ENCODE data around the gene METTL17. TPM values are rescaled to one million over a fixed set of nuclear protein-coding genes. Genes with fewer than 3 reads are reported as not detected.

The METTL17 gene
- total RNA-seq, 1 experiment from 2014 or later = 76.7 TPM

- Mint-ChIP-seq H3K27me3 (ENCODE audit: unreplicated experiment) (no peaks in the 10 kb centered on the region), H3K27ac (ENCODE audit: unreplicated experiment) (no peak overlapping the region), H3K4me1 (ENCODE audit: low read depth, unreplicated experiment) (peaks cover 32% of the 10 kb centered on the region), H3K9me3 (ENCODE audit: low read depth, unreplicated experiment) (no peaks in the 10 kb centered on the region), H3K4me3 (ENCODE audit: low read depth, unreplicated experiment) (no peak overlapping the region), H3K36me3 (ENCODE audit: insufficient read depth, unreplicated experiment) (peaks cover 9% of the 10 kb centered on the region)
- intact Hi-C loops (cut with micrococcal nuclease; ENCODE audit: unreplicated experiment) = no loop called here
- no peak for TF ChIP-seq CTCF (IDR thresholded peaks at IDR 0.05; ENCODE audit: unreplicated experiment)
- BruUV-seq (replicated peaks) = no TSS peak
- DNase-seq = no peak
- CTCF ChIA-PET = interaction anchor here (0.6 to 3.3 kb wide), 5 partner anchors 8 to 542 kb away, joined by 3 to 15 read pairs (median 7); partner anchors contain the start of gene APEX1
Measured at GRCh38 chr14:20997564-20997963, 7.8 kb downstream of the METTL17 start.

- H3K9me3 Mint-ChIP-seq (ENCODE audit: low read depth, unreplicated experiment) = no peaks in the 10 kb centered on the region
- H3K27me3 Mint-ChIP-seq (ENCODE audit: unreplicated experiment) = no peaks in the 10 kb centered on the region
- H3K4me1 Mint-ChIP-seq (ENCODE audit: low read depth, unreplicated experiment) = peaks cover 32% of the 10 kb centered on the region
- no TSS peak for BruUV-seq (replicated peaks)
- peak overlapping the region; percentile 37 for H3K27ac Mint-ChIP-seq (ENCODE audit: unreplicated experiment)
- CTCF ChIA-PET = interaction anchor here (2.1 to 3.3 kb wide), 2 partner anchors 17 to 27 kb away, joined by 13 to 15 read pairs; no protein-coding TSS in a partner anchor
- no peak for TF ChIP-seq CTCF (IDR thresholded peaks at IDR 0.05; ENCODE audit: unreplicated experiment)
- H3K4me3 Mint-ChIP-seq (ENCODE audit: low read depth, unreplicated experiment) = no peak overlapping the region
- intact Hi-C loops (cut with micrococcal nuclease; ENCODE audit: unreplicated experiment) = no loop called here
- peak; percentile 32 for DNase-seq
- peaks cover 9% of the 10 kb centered on the region for H3K36me3 Mint-ChIP-seq (ENCODE audit: insufficient read depth, unreplicated experiment)
Measured at GRCh38 chr14:20998139-20998538, 8.4 kb downstream of the METTL17 start.

- intact Hi-C loops (cut with micrococcal nuclease; ENCODE audit: unreplicated experiment) = no loop called here
- no TSS peak for BruUV-seq (replicated peaks)
- H3K27ac Mint-ChIP-seq (ENCODE audit: unreplicated experiment) = peak within 1 kb of the TSS; percentile 37
- CTCF ChIA-PET = interaction anchor here (0.5 to 3.3 kb wide), 4 partner anchors 16 to 391 kb away, joined by 3 to 15 read pairs (median 8); no protein-coding TSS in a partner anchor
- no peak for TF ChIP-seq CTCF (IDR thresholded peaks at IDR 0.05; ENCODE audit: unreplicated experiment)
- H3K36me3 Mint-ChIP-seq (ENCODE audit: insufficient read depth, unreplicated experiment) = peaks cover 9% of the 10 kb centered on the region
- H3K4me1 Mint-ChIP-seq (ENCODE audit: low read depth, unreplicated experiment) = peaks cover 32% of the 10 kb centered on the region
- H3K27me3 Mint-ChIP-seq (ENCODE audit: unreplicated experiment) = no peaks in the 10 kb centered on the region
- H3K4me3 Mint-ChIP-seq (ENCODE audit: low read depth, unreplicated experiment) = no peak within 1 kb of the TSS
- H3K9me3 Mint-ChIP-seq (ENCODE audit: low read depth, unreplicated experiment) = no peaks in the 10 kb centered on the region
- DNase-seq = peak; percentile 31
Measured at GRCh38 chr14:20998674-20999366, 9.0 kb downstream of the METTL17 start, which contains the start of gene SLC39A2. TSS of gene SLC39A2 (plus strand) at chr14:20999293. CDS start at chr14:20999447, 154 bp downstream.

GRCh38 chr14:20999591-20999990 is 9.8 kb downstream of the METTL17 start:
- Mint-ChIP-seq H3K27me3 (ENCODE audit: unreplicated experiment) (no peaks in the 10 kb centered on the region), H3K4me3 (ENCODE audit: low read depth, unreplicated experiment) (no peak overlapping the region), H3K27ac (ENCODE audit: unreplicated experiment) (no peak overlapping the region), H3K4me1 (ENCODE audit: low read depth, unreplicated experiment) (peaks cover 32% of the 10 kb centered on the region), H3K36me3 (ENCODE audit: insufficient read depth, unreplicated experiment) (peaks cover 9% of the 10 kb centered on the region), H3K9me3 (ENCODE audit: low read depth, unreplicated experiment) (no peaks in the 10 kb centered on the region)
- CTCF ChIA-PET = interaction anchor here (0.5 to 3.3 kb wide), 4 partner anchors 15 to 390 kb away, joined by 3 to 15 read pairs (median 8); no protein-coding TSS in a partner anchor
- no peak for DNase-seq
- TF ChIP-seq CTCF (IDR thresholded peaks at IDR 0.05; ENCODE audit: unreplicated experiment) = no peak
- BruUV-seq (replicated peaks) = no TSS peak
- intact Hi-C loops (cut with micrococcal nuclease; ENCODE audit: unreplicated experiment) = no loop called here

All from Calu3 (cell line).